22Rv1 (cell line): ENCODE results near the gene OR10V1.

Source experiments
- H3K27ac ChIP-seq: fragments of 450-650 bp; 2 replicates; pipeline ENCODE4 v1.5.1; 2017
- ZFX ChIP-seq: fragments of 450-650 bp; IDR thresholded peaks from 2 replicates; pipeline ENCODE4 v1.6.1; 2017; ENCODE audit warnings: antibody characterized with exemption, borderline replicate concordance
- TF ChIP-seq, protein P1 (sequence below): fragments of 450-650 bp; IDR thresholded peaks from 2 replicates; pipeline ENCODE4 v1.5.1; 2017; ENCODE audit warnings: mild to moderate bottlenecking

The OR10V1 gene

GRCh38 chr11:59678118-59678812, 35.4 kb downstream of the OR10V1 start:
- TF ChIP-seq, protein P1, sequence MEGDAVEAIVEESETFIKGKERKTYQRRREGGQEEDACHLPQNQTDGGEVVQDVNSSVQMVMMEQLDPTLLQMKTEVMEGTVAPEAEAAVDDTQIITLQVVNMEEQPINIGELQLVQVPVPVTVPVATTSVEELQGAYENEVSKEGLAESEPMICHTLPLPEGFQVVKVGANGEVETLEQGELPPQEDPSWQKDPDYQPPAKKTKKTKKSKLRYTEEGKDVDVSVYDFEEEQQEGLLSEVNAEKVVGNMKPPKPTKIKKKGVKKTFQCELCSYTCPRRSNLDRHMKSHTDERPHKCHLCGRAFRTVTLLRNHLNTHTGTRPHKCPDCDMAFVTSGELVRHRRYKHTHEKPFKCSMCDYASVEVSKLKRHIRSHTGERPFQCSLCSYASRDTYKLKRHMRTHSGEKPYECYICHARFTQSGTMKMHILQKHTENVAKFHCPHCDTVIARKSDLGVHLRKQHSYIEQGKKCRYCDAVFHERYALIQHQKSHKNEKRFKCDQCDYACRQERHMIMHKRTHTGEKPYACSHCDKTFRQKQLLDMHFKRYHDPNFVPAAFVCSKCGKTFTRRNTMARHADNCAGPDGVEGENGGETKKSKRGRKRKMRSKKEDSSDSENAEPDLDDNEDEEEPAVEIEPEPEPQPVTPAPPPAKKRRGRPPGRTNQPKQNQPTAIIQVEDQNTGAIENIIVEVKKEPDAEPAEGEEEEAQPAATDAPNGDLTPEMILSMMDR, result no peak
- TF ChIP-seq ZFX, result no peak
- no peak overlapping the region for H3K27ac ChIP-seq

GRCh38 chr11:59676205-59676604, 37.4 kb downstream of the OR10V1 start:
- TF ChIP-seq, protein P1, result no peak
- no peak for TF ChIP-seq ZFX
- no peak overlapping the region for H3K27ac ChIP-seq

DNA sequence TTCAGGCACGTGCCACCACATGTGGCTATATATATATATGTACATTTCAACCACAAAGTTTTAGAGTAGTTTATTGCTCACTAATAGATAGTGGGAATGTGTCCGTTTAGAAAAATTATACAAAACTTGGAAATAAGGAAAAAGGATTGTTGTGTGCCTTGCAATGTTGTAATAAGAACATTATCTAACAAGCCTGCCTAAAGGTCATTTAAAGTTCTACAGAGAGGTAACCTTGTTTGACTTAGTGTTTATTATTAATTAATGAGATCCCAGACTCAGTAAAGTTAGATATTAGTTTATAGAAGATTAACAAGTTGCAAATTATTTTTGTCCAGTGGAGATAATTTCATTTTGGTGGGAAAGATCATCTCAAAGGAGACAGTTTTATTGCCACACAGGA, 39.4 kb downstream of the OR10V1 start:
- no peak for TF ChIP-seq ZFX
- TF ChIP-seq, protein P1, result no peak

GRCh38 chr11:59673291-59673690, 40.4 kb downstream of the OR10V1 start:
- H3K27ac ChIP-seq, result no peak overlapping the region
- no peak for TF ChIP-seq ZFX
- TF ChIP-seq, protein P1, result no peak

More for the DNA sequence above, 39.4 kb downstream of the OR10V1 start:
- no peak overlapping the region for H3K27ac ChIP-seq

- TF ChIP-seq, protein P1, result no peak
- TF ChIP-seq ZFX, result no peak
- H3K27ac ChIP-seq, result no peak overlapping the region
These were observed 42.2 kb downstream of the OR10V1 start for GRCh38 chr11:59671471-59671870.

DNA sequence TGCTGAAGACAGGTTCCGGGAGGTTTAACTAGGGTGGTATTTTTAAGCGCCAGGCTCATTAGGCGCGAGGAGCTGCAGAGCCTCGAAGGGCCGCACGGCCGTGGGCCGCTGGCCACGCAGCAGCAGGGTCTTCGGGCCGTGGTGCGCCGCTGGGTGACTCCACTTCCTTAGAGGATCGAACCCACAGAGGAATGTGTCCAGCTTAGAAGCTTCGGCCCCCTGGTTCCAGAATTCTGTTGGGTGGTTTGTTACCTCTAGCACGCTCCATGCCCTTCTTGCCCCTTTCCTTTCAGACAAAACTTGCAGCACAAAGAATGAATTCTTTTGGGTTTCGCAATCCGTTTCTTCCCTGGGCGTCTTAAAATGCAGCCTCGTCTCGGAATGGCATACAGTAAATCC, 44.0 kb downstream of the OR10V1 start:
- peak overlapping the region; percentile 94 for H3K27ac ChIP-seq
- TF ChIP-seq, protein P1, result no peak
- no peak for TF ChIP-seq ZFX

DNA sequence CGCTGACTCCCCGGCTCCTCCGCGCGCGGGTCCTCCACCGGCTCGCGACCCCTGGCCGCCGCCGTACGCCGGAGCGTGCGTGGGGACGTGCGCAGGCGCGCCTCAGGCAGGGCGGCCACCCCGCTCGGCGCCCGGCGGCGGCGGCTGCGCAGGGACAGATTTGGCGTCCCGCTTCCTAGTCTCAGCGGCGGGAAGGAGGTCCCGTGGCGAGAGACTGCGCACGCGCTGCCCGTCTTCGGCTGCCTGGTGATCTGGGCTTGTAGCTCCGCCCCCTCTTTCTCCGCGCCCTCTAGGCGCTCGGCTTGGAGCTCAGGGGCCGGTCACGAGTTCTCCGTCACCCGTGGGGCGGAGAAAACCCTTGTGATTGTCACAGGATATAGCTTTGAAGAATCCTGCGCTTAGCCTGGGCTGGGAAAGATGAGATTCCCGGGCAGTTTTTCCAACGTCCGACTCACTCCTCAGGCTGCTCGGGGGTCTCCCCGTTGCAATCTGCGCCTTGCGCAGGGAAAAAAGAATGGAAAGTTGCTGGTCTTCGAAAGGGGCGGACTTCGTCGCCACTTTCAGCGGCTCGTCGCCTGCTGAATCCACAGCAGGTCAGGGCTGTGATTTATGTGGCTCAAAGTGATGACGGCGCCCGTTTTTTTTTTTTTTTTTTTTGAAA, 44.6 kb downstream of the OR10V1 start, which contains the start of gene PATL1:
Gene PATL1, minus strand, starts transcription at position 88 of the 661 bp plus-strand sequence. CDS start 142 bp downstream, outside the sequence.
- TF ChIP-seq, protein P1, result no peak
- TF ChIP-seq ZFX, result no peak

More for the DNA sequence above, 44.6 kb downstream of the OR10V1 start, which contains the start of gene PATL1:
- H3K27ac ChIP-seq, result peak within 1 kb of the TSS; percentile 94
